K562 (cell line): ENCODE data around the gene PLEKHF1. TPM values are rescaled to one million over a fixed set of nuclear protein-coding genes. Genes with fewer than 3 reads are reported as not detected.
A peak's percentile ranks its signal among the peaks of the same experiment; 100 is the strongest.

Experiments
- BCLAF1 ChIP-seq, 2 experiments: fragments of 450-650 bp in 1 of 2; IDR thresholded peaks; 2 replicates each; pipeline ENCODE4 v1.6.1; 2011 to 2017; ENCODE audit warnings: low read depth in 2 of 2, antibody characterized with exemption in 1 of 2, borderline replicate concordance in 1 of 2, low read length in 1 of 2, mild to moderate bottlenecking in 1 of 2, mixed read lengths in 1 of 2; ENCODE audit not compliant: control insufficient read depth in 1 of 2
- CBFA2T2 ChIP-seq: fragments of 450-650 bp; conservative IDR thresholded peaks from 2 replicates; pipeline ENCODE4 v1.6.1; 2017; ENCODE audit warnings: mild to moderate bottlenecking
- CBX2 ChIP-seq: fragments of 200-600 bp; sonication (generic); IDR thresholded peaks from one replicate; pipeline ENCODE4 v1.6.1; 2012; ENCODE audit warnings: mild to moderate bottlenecking, low read length, inconsistent platforms; ENCODE audit not compliant: insufficient read depth, poor library complexity, severe bottlenecking
- CXXC5 ChIP-seq: fragments of 250-450 bp; sonication (Bioruptor Pico); IDR thresholded peaks from 2 replicates; pipeline ENCODE4 v1.8.0; 2022; ENCODE audit warnings: inconsistent platforms, mild to moderate bottlenecking, moderate library complexity
- FIP1L1 ChIP-seq: fragments of 200-400 bp; formaldehyde crosslinking; IDR thresholded peaks from 2 replicates; pipeline ENCODE4 v1.6.1; 2018; ENCODE audit warnings: mild to moderate bottlenecking, low read depth, low read length; ENCODE audit not compliant: poor library complexity, severe bottlenecking
- LARP7 ChIP-seq: fragments of 450-650 bp; IDR thresholded peaks from 2 replicates; pipeline ENCODE4 v1.6.1; 2016
- MCM2 ChIP-seq: fragments of 450-650 bp; IDR thresholded peaks from 2 replicates; pipeline ENCODE4 v1.6.1; 2017; ENCODE audit warnings: low read depth, mild to moderate bottlenecking
- POLR2G ChIP-seq: fragments of 200-400 bp; formaldehyde crosslinking; IDR thresholded peaks from 2 replicates; pipeline ENCODE4 v1.6.1; 2017; ENCODE audit warnings: low read depth, mild to moderate bottlenecking, antibody characterized with exemption, low read length, moderate library complexity
- POLR2H ChIP-seq: IDR thresholded peaks from 2 replicates; pipeline ENCODE4 v1.6.1; 2016; ENCODE audit warnings: missing genetic modification characterization, low read depth, mild to moderate bottlenecking, control low read depth, missing compliant biosample characterization, moderate library complexity
- SMAD1 ChIP-seq: fragments of 150-350 bp; IDR thresholded peaks from 2 replicates; pipeline ENCODE4 v1.6.1; 2014; ENCODE audit warnings: low read length, low read depth; ENCODE audit not compliant: partially characterized antibody
- ZNF24 ChIP-seq: fragments of 450-650 bp; IDR thresholded peaks from 2 replicates; pipeline ENCODE4 v1.6.1; 2016
- ZNF444 ChIP-seq: fragments of 250-450 bp; sonication (Bioruptor Pico); IDR thresholded peaks from 2 replicates; pipeline ENCODE4 v1.4.0; 2020; ENCODE audit warnings: mild to moderate bottlenecking, moderate library complexity
- ZNF696 ChIP-seq: fragments of 250-450 bp; sonication (Bioruptor Pico); conservative IDR thresholded peaks from 2 replicates; pipeline ENCODE4 v1.4.0; 2020; ENCODE audit warnings: mild to moderate bottlenecking, moderate library complexity
- ZNF778 ChIP-seq: fragments of 450-650 bp; formaldehyde crosslinking; IDR thresholded peaks from 2 replicates; pipeline ENCODE4 v1.4.0; 2020; ENCODE audit warnings: mild to moderate bottlenecking, moderate library complexity
- polyA plus RNA-seq, 8 experiments: library from polyadenylated mRNA; depleted of rRNA in 4 of 8; stranded (reverse) in 5 of 8; unstranded in 3 of 8; fragments of >200 nt; fragmentation: Nextera tagmentation in 2 of 8; fragmentation: Illumina TruSeq in 1 of 8; extraction: Ambion mirVana in 2 of 8; extraction: Trizol in 1 of 8; gene quantifications; 2 replicates each; pipeline versions ENCODE4 v1.2.1 to v1.2.3, GENCODE V29; 2011 to 2014; ENCODE audit warnings: inconsistent platforms in 1 of 8, missing spikeins in 1 of 8
- total RNA-seq, 7 experiments: library from RNA; depleted of rRNA in 6 of 7; stranded (reverse); fragments of >200 nt in 6 of 7; fragmentation: Illumina TruSeq in 2 of 7; extraction: Trizol in 2 of 7; gene quantifications; 2 replicates each; pipeline versions ENCODE4 v1.2.1 to v1.2.3, GENCODE V29; 2011 to 2021; ENCODE audit warnings: low replicate concordance in 1 of 7
- TF ChIP-seq, protein P1 (sequence below): fragments of 250-450 bp; sonication (Bioruptor Pico); IDR thresholded peaks from 2 replicates; pipeline ENCODE4 v1.4.0; 2020; ENCODE audit warnings: mild to moderate bottlenecking, moderate library complexity, borderline replicate concordance
- TF ChIP-seq, protein P2 (sequence below): sonication (generic); IDR thresholded peaks from 2 replicates; pipeline ENCODE4 v1.6.1; 2016
- TF ChIP-seq, protein P3 (sequence below): sonication (generic); formaldehyde crosslinking; IDR thresholded peaks from 2 replicates; pipeline ENCODE4 v1.8.1; 2023; ENCODE audit warnings: mild to moderate bottlenecking, missing genetic modification reagents, moderate library complexity

PLEKHF1 gene
- total and polyA plus RNA-seq, 9 of the 15 experiments (the other 6 are each of a cell fraction or from before 2014, with no cell fraction given), result 0.07 to 13.4 (median 3.9) TPM; not detected in 1

DNA sequence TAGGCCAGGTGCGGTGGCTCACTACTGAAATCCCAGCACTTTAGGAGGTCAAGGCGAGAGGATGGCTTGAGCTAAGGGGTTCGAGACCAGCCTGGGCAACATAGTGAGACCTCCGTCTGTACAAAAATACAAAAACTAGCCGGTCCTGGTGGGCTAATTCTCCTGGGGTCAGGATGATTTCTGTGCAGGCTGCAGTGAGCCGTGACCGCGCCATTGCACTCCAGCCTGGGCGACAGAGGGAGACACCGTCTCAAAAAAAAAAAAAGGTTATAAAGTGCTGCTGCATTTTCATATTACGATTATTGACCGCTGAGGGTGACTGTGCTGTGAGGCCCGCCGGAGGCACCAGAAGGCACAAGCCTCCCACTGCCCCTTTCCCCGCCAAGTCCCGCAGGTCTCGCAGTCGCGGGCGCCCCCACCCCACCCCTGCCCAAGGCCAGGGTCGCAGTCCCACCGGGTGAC, 477 bp upstream of the PLEKHF1 start (continued):
- TF ChIP-seq, protein P1, sequence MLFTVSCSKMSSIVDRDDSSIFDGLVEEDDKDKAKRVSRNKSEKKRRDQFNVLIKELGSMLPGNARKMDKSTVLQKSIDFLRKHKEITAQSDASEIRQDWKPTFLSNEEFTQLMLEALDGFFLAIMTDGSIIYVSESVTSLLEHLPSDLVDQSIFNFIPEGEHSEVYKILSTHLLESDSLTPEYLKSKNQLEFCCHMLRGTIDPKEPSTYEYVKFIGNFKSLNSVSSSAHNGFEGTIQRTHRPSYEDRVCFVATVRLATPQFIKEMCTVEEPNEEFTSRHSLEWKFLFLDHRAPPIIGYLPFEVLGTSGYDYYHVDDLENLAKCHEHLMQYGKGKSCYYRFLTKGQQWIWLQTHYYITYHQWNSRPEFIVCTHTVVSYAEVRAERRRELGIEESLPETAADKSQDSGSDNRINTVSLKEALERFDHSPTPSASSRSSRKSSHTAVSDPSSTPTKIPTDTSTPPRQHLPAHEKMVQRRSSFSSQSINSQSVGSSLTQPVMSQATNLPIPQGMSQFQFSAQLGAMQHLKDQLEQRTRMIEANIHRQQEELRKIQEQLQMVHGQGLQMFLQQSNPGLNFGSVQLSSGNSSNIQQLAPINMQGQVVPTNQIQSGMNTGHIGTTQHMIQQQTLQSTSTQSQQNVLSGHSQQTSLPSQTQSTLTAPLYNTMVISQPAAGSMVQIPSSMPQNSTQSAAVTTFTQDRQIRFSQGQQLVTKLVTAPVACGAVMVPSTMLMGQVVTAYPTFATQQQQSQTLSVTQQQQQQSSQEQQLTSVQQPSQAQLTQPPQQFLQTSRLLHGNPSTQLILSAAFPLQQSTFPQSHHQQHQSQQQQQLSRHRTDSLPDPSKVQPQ, result no peak
- TF ChIP-seq ZNF696 (CRISPR knock-in tag) (no peak), SMAD1 (no peak), POLR2H (0 out of 2 replicates have a peak, but pooled peaks have one; percentile 38), LARP7 (no peak), FIP1L1 (no peak), CBFA2T2 (no peak), ZNF444 (CRISPR knock-in tag) (no peak), CBX2 (no peak), CXXC5 (no peak), ZNF24 (no peak), MCM2 (no peak), POLR2G (no peak), ZNF778 (CRISPR knock-in tag) (no peak), BCLAF1 (IDR thresholded peaks at IDR 0.05; ENCODE audit: borderline replicate concordance in 1 of 2, control insufficient read depth in 1 of 2, low read depth in 2 of 2, low read length in 1 of 2) (no peak)
- TF ChIP-seq, protein P2, sequence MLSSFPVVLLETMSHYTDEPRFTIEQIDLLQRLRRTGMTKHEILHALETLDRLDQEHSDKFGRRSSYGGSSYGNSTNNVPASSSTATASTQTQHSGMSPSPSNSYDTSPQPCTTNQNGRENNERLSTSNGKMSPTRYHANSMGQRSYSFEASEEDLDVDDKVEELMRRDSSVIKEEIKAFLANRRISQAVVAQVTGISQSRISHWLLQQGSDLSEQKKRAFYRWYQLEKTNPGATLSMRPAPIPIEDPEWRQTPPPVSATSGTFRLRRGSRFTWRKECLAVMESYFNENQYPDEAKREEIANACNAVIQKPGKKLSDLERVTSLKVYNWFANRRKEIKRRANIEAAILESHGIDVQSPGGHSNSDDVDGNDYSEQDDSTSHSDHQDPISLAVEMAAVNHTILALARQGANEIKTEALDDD, result no peak
- TF ChIP-seq, protein P3, sequence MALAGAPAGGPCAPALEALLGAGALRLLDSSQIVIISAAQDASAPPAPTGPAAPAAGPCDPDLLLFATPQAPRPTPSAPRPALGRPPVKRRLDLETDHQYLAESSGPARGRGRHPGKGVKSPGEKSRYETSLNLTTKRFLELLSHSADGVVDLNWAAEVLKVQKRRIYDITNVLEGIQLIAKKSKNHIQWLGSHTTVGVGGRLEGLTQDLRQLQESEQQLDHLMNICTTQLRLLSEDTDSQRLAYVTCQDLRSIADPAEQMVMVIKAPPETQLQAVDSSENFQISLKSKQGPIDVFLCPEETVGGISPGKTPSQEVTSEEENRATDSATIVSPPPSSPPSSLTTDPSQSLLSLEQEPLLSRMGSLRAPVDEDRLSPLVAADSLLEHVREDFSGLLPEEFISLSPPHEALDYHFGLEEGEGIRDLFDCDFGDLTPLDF (CRISPR knock-in tag), result no peak
